ENCODE data around the gene LARP1.

DNA sequence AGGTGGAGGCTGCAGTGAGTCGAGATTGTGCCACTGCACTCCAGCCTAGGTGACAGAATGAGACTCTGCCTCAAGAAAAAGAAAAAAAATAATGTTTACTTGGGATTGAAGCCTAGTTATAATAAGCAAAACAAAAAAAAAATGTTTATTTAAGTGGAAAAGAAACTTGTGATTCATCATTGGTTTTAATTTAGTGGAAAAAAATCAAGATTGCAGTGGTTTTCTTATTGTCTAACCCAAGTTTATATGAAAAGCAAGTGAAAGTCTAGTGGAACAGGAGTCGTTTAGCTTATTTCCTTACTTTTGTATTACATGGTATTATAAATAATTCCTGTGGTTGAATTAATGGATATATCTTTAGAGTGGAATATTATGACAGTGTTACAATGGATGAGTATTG is 111.7 kb downstream of the LARP1 start:
- TF ChIP-seq GATAD2A (IDR thresholded peaks at IDR 0.05): no peak
- TF ChIP-seq, protein P1, sequence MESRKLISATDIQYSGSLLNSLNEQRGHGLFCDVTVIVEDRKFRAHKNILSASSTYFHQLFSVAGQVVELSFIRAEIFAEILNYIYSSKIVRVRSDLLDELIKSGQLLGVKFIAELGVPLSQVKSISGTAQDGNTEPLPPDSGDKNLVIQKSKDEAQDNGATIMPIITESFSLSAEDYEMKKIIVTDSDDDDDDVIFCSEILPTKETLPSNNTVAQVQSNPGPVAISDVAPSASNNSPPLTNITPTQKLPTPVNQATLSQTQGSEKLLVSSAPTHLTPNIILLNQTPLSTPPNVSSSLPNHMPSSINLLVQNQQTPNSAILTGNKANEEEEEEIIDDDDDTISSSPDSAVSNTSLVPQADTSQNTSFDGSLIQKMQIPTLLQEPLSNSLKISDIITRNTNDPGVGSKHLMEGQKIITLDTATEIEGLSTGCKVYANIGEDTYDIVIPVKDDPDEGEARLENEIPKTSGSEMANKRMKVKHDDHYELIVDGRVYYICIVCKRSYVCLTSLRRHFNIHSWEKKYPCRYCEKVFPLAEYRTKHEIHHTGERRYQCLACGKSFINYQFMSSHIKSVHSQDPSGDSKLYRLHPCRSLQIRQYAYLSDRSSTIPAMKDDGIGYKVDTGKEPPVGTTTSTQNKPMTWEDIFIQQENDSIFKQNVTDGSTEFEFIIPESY (CRISPR knock-in tag; IDR thresholded peaks at IDR 0.05): no peak
- no peak for TF ChIP-seq BCOR (IDR thresholded peaks at IDR 0.05)
- TF ChIP-seq POLR2A (conservative IDR thresholded peaks at IDR 0.05): no peak
- TF ChIP-seq ZSCAN32 (CRISPR knock-in tag; IDR thresholded peaks at IDR 0.05): no peak
- TF ChIP-seq, protein P2, sequence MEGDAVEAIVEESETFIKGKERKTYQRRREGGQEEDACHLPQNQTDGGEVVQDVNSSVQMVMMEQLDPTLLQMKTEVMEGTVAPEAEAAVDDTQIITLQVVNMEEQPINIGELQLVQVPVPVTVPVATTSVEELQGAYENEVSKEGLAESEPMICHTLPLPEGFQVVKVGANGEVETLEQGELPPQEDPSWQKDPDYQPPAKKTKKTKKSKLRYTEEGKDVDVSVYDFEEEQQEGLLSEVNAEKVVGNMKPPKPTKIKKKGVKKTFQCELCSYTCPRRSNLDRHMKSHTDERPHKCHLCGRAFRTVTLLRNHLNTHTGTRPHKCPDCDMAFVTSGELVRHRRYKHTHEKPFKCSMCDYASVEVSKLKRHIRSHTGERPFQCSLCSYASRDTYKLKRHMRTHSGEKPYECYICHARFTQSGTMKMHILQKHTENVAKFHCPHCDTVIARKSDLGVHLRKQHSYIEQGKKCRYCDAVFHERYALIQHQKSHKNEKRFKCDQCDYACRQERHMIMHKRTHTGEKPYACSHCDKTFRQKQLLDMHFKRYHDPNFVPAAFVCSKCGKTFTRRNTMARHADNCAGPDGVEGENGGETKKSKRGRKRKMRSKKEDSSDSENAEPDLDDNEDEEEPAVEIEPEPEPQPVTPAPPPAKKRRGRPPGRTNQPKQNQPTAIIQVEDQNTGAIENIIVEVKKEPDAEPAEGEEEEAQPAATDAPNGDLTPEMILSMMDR (IDR thresholded peaks at IDR 0.05 in 2 of 3, conservative IDR thresholded peaks at IDR 0.05 in 1 of 3; ENCODE audit: insufficient read depth in 2 of 3, low read depth in 1 of 3, low read length in 3 of 3): no peak
- no peak for TF ChIP-seq WHSC1 (IDR thresholded peaks at IDR 0.05; ENCODE audit: low read length)
- TF ChIP-seq POLR2AphosphoS2 (IDR thresholded peaks at IDR 0.05; ENCODE audit: low read length): no peak
- TF ChIP-seq ZFP36 (IDR thresholded peaks at IDR 0.05; ENCODE audit: low read depth, low read length, partially characterized antibody): no peak
- no peak for TF ChIP-seq ZNF583 (CRISPR knock-in tag; IDR thresholded peaks at IDR 0.05)
- TF ChIP-seq ARHGAP35 (IDR thresholded peaks at IDR 0.05; ENCODE audit: partially characterized antibody): no peak
- TF ChIP-seq GATAD2B (IDR thresholded peaks at IDR 0.05; ENCODE audit: borderline replicate concordance): no peak
- no peak for TF ChIP-seq RBM17 (IDR thresholded peaks at IDR 0.05; ENCODE audit: borderline replicate concordance, low read depth, low read length)
